ENCODE measurements around the gene CYP26A1.

GRCh38 chr10:93113042-93113441 lies 39.3 kb downstream of the CYP26A1 start:
- no peak for TF ChIP-seq EZH2phosphoT487 (IDR thresholded peaks at IDR 0.05; ENCODE audit: insufficient read depth, low read depth)
- no peak for TF ChIP-seq EZH2 (IDR thresholded peaks at IDR 0.05; ENCODE audit: insufficient read depth, poor library complexity, severe bottlenecking)
